Activated naive CD4-positive, alpha-beta T cell treated with anti-CD3 and anti-CD28 coated beads, Interleukin-2, amount 50 U/mL, for 72 hours (primary cell): Measurements from ENCODE around the gene AKAP11. TPM values are rescaled to one million over a fixed set of nuclear protein-coding genes. Genes with fewer than 3 reads are reported as not detected.

Experiments used
- ATAC-seq, 2 donors: fragments of 150-1000 bp; cut with Tn5 transposase; 2 replicates each; pipeline ENCODE4 v1.10.0; 2021; ENCODE audit warnings: mild to moderate bottlenecking in 2 of 2, moderate library complexity in 2 of 2
- DNase-seq, 2 donors: peaks; one replicate each; pipeline ENCODE4 v3.0.0; 2021 to 2022; ENCODE audit warnings: low spot score in 2 of 2
- H3K27ac Mint-ChIP-seq, 2 donors: one replicate each; pipeline ENCODE4 v1.8.0; 2022; ENCODE audit warnings: mild to moderate bottlenecking in 2 of 2, mixed read lengths in 2 of 2
- H3K36me3 Mint-ChIP-seq, 2 donors: one replicate each; pipeline ENCODE4 v1.8.0; 2022; ENCODE audit warnings: mixed read lengths in 2 of 2
- H3K9me3 Mint-ChIP-seq, 2 donors: one replicate each; pipeline ENCODE4 v1.8.0; 2022; ENCODE audit warnings: mixed read lengths in 2 of 2
- total RNA-seq, 2 donors: library from RNA; stranded (reverse); gene quantifications; one replicate each; pipeline ENCODE4 v1.2.3, GENCODE V29; 2022

The AKAP11 gene
- total RNA-seq, 2 donors from 2014 or later: 34.3 to 42.3 TPM

- ATAC-seq (no peak), DNase-seq (no peak)
- peaks cover 9 to 15% of the 10 kb centered on the region in 2 donors for H3K9me3 Mint-ChIP-seq
- peak overlapping the region in 1 of 2 donors; percentile 94 for H3K27ac Mint-ChIP-seq
- peaks cover 28 to 36% of the 10 kb centered on the region in 2 donors for H3K36me3 Mint-ChIP-seq
Measured at GRCh38 chr13:42270160-42270856, 1.6 kb upstream of the AKAP11 start.

GRCh38 chr13:42270857-42271215 lies 1.1 kb upstream of the AKAP11 start:
- H3K27ac Mint-ChIP-seq: peak overlapping the region; percentile 94 to 96
- ATAC-seq (no peak), DNase-seq (no peak)
- peaks cover 30 to 36% of the 10 kb centered on the region in 2 donors for H3K36me3 Mint-ChIP-seq
- H3K9me3 Mint-ChIP-seq: peaks cover 9 to 15% of the 10 kb centered on the region in 2 donors

- DNase-seq (peak; percentile 91 to 99), ATAC-seq (peak; percentile 93 to 94)
- Mint-ChIP-seq H3K27ac (peak overlapping the region; percentile 94 to 96), H3K9me3 (peaks cover 9 to 15% of the 10 kb centered on the region in 2 donors), H3K36me3 (peaks cover 30 to 36% of the 10 kb centered on the region in 2 donors)
Measured at GRCh38 chr13:42271337-42272114, 426 bp upstream of the AKAP11 start.

- H3K36me3 Mint-ChIP-seq: peaks cover 34 to 36% of the 10 kb centered on the region in 2 donors
- H3K27ac Mint-ChIP-seq: peak overlapping the region; percentile 94 to 98
- peaks cover 9 to 15% of the 10 kb centered on the region in 2 donors for H3K9me3 Mint-ChIP-seq
- DNase-seq: no peak
- ATAC-seq: no peak
Measured at GRCh38 chr13:42272804-42273175, 838 bp downstream of the AKAP11 start.

- Mint-ChIP-seq H3K36me3 (peaks cover 32 to 36% of the 10 kb centered on the region in 2 donors), H3K27ac (peak overlapping the region; percentile 6 to 94), H3K9me3 (peaks cover 9 to 15% of the 10 kb centered on the region in 2 donors)
- ATAC-seq: no peak
- DNase-seq: no peak
Measured at GRCh38 chr13:42274386-42275097, 2.6 kb downstream of the AKAP11 start.

GRCh38 chr13:42275098-42275471 lies 3.1 kb downstream of the AKAP11 start:
- H3K36me3 Mint-ChIP-seq: peaks cover 27 to 36% of the 10 kb centered on the region in 2 donors
- H3K9me3 Mint-ChIP-seq: peaks cover 9 to 11% of the 10 kb centered on the region in 2 donors
- peak overlapping the region; percentile 89 to 94 for H3K27ac Mint-ChIP-seq
- ATAC-seq (no peak), DNase-seq (no peak)

- peak overlapping the region; percentile 89 to 94 for H3K27ac Mint-ChIP-seq
- H3K9me3 Mint-ChIP-seq: peaks cover 5 to 7% of the 10 kb centered on the region in 2 donors
- ATAC-seq (peak in 1 of 2 donors; percentile 28), DNase-seq (no peak)
- H3K36me3 Mint-ChIP-seq: peaks cover 23 to 33% of the 10 kb centered on the region in 2 donors
Measured at GRCh38 chr13:42275506-42275905, 3.6 kb downstream of the AKAP11 start.

GRCh38 chr13:42276683-42277082 lies 4.7 kb downstream of the AKAP11 start:
- H3K9me3 Mint-ChIP-seq: no peaks in the 10 kb centered on the region
- H3K27ac Mint-ChIP-seq: peak overlapping the region; percentile 51 to 94

GRCh38 chr13:42277618-42278276 lies 5.8 kb downstream of the AKAP11 start:
- ATAC-seq (peak; percentile 33 to 35), DNase-seq (no peak)
- Mint-ChIP-seq H3K36me3 (peaks cover 14 to 19% of the 10 kb centered on the region in 2 donors), H3K27ac (no peak overlapping the region), H3K9me3 (no peaks in the 10 kb centered on the region)

More at GRCh38 chr13:42276683-42277082, 4.7 kb downstream of the AKAP11 start:
- peaks cover 15 to 21% of the 10 kb centered on the region in 2 donors for H3K36me3 Mint-ChIP-seq
- ATAC-seq (no peak), DNase-seq (no peak)

GRCh38 chr13:42279080-42279479 lies 7.1 kb downstream of the AKAP11 start:
- Mint-ChIP-seq H3K27ac (no peak overlapping the region), H3K36me3 (peaks cover 5 to 24% of the 10 kb centered on the region in 2 donors)
- ATAC-seq: peak in 1 of 2 donors; percentile 59

GRCh38 chr13:42279986-42280385 lies 8.0 kb downstream of the AKAP11 start:
- peaks cover 0 to 24% of the 10 kb centered on the region in 2 donors for H3K36me3 Mint-ChIP-seq
- DNase-seq: no peak

More at GRCh38 chr13:42279080-42279479, 7.1 kb downstream of the AKAP11 start:
- no peaks in the 10 kb centered on the region for H3K9me3 Mint-ChIP-seq
- no peak for DNase-seq

GRCh38 chr13:42280537-42280936 lies 8.6 kb downstream of the AKAP11 start:
- Mint-ChIP-seq H3K27ac (no peak overlapping the region), H3K36me3 (peaks cover 2 to 21% of the 10 kb centered on the region in 2 donors), H3K9me3 (no peaks in the 10 kb centered on the region)
- DNase-seq (no peak), ATAC-seq (no peak)

More at GRCh38 chr13:42279986-42280385, 8.0 kb downstream of the AKAP11 start:
- Mint-ChIP-seq H3K27ac (no peak overlapping the region), H3K9me3 (no peaks in the 10 kb centered on the region)
- ATAC-seq: no peak

GRCh38 chr13:42283574-42283973 lies 11.6 kb downstream of the AKAP11 start:
- no peak for DNase-seq
- Mint-ChIP-seq H3K27ac (no peak overlapping the region), H3K36me3 (peaks cover 15 to 37% of the 10 kb centered on the region in 2 donors), H3K9me3 (no peaks in the 10 kb centered on the region)
- no peak for ATAC-seq

- Mint-ChIP-seq H3K36me3 (peaks cover 20 to 42% of the 10 kb centered on the region in 2 donors), H3K9me3 (no peaks in the 10 kb centered on the region), H3K27ac (no peak overlapping the region)
- ATAC-seq: no peak
- no peak for DNase-seq
Measured at GRCh38 chr13:42284068-42284467, 12.1 kb downstream of the AKAP11 start.

GRCh38 chr13:42298392-42298791 lies 26.4 kb downstream of the AKAP11 start:
- H3K27ac Mint-ChIP-seq: no peak overlapping the region
- ATAC-seq: no peak
- H3K9me3 Mint-ChIP-seq: peaks cover 6 to 14% of the 10 kb centered on the region in 2 donors
- DNase-seq: no peak
- peaks cover 58 to 77% of the 10 kb centered on the region in 2 donors for H3K36me3 Mint-ChIP-seq

GRCh38 chr13:42305503-42305902 lies 33.6 kb downstream of the AKAP11 start:
- H3K9me3 Mint-ChIP-seq: peaks cover 10 to 14% of the 10 kb centered on the region in 2 donors
- ATAC-seq (peak; percentile 32 to 85), DNase-seq (no peak)
- peak overlapping the region in 1 of 2 donors; percentile 56 for H3K27ac Mint-ChIP-seq
- peaks cover 60 to 88% of the 10 kb centered on the region in 2 donors for H3K36me3 Mint-ChIP-seq
